NCI-H524 treated with DMSO at 0.1 percent for 48 hours (cell line): ENCODE data around the gene SMIM24.

Experiments used
- DNase-seq: peaks from one replicate; lab custom pipeline; 2025; lab: John Stamatoyannopoulos, UW

Gene SMIM24

GRCh38 chr19:3497757-3498520, 17.6 kb upstream of the SMIM24 start:
- DNase-seq: no peak

GRCh38 chr19:3496392-3497273, 16.3 kb upstream of the SMIM24 start:
- no peak for DNase-seq

- DNase-seq: no peak
Measured at GRCh38 chr19:3494559-3494958, 14.2 kb upstream of the SMIM24 start.

GRCh38 chr19:3494051-3494450, 13.7 kb upstream of the SMIM24 start:
- no peak for DNase-seq

GRCh38 chr19:3493651-3494050, 13.3 kb upstream of the SMIM24 start:
- no peak for DNase-seq

- DNase-seq: no peak
Measured at GRCh38 chr19:3492919-3493318, 12.6 kb upstream of the SMIM24 start.

GRCh38 chr19:3492131-3492839, 12.0 kb upstream of the SMIM24 start:
- no peak for DNase-seq

GRCh38 chr19:3491396-3492119, 11.2 kb upstream of the SMIM24 start:
- no peak for DNase-seq

GRCh38 chr19:3483226-3483628, 2.9 kb upstream of the SMIM24 start, which contains the start of gene SMIM44:
SMIM44 (minus strand) TSS chr19:3483441; CDS start chr19:3483403, 38 bp downstream.
- no peak for DNase-seq

GRCh38 chr19:3482507-3483225, 2.3 kb upstream of the SMIM24 start:
- DNase-seq: no peak

- no peak for DNase-seq
Measured at GRCh38 chr19:3481241-3482090, 1.1 kb upstream of the SMIM24 start.

GRCh38 chr19:3479834-3480215, 500 bp downstream of the SMIM24 start:
- no peak for DNase-seq

GRCh38 chr19:3479177-3479833, 1.0 kb downstream of the SMIM24 start:
- no peak for DNase-seq

GRCh38 chr19:3478409-3479176, 1.7 kb downstream of the SMIM24 start:
- DNase-seq: no peak

- DNase-seq: no peak
Measured at GRCh38 chr19:3477951-3478350, 2.4 kb downstream of the SMIM24 start.

GRCh38 chr19:3477506-3477905, 2.8 kb downstream of the SMIM24 start:
- no peak for DNase-seq

- no peak for DNase-seq
Measured at GRCh38 chr19:3476830-3477229, 3.5 kb downstream of the SMIM24 start.

- DNase-seq: no peak
Measured at GRCh38 chr19:3475449-3475848, 4.9 kb downstream of the SMIM24 start.

GRCh38 chr19:3474614-3475013, 5.7 kb downstream of the SMIM24 start:
- no peak for DNase-seq
